ENCODE data around the gene THAP5.

- TF ChIP-seq CTCF (IDR thresholded peaks at IDR 0.05) (no peak), POLR2AphosphoS5 (IDR thresholded peaks at IDR 0.05; ENCODE audit: low read depth, low read length) (no peak), SIN3A (IDR thresholded peaks at IDR 0.05; ENCODE audit: borderline replicate concordance, insufficient read depth, low read depth, low read length) (no peak), REST (IDR thresholded peaks at IDR 0.05; ENCODE audit: insufficient read depth in 1 of 2, low read depth in 2 of 2, low read length in 1 of 2) (no peak), TCF7L2 (IDR thresholded peaks at IDR 0.05; ENCODE audit: low read depth, low read length) (no peak)
These were observed 44.5 kb upstream of the THAP5 start for GRCh38 chr7:108613949-108614381.

All from Panc1 (cell line).